Tibial artery (tissue), 4 donors: ENCODE measurements around the gene MARCKSL1.

Source experiments
- DNase-seq, 2 donors: peaks; one replicate each; pipeline ENCODE4 v3.0.0-alpha.2; 2019
- H3K27ac ChIP-seq, 2 donors: fragments of 200-600 bp; sonication (generic) in 1 of 2; 1 replicate in 1 of 2; 2 replicates in 1 of 2; pipeline ENCODE4 v1.5.1; 2018 to 2019; ENCODE audit warnings: mild to moderate bottlenecking in 1 of 2
- H3K27me3 ChIP-seq, 2 donors: fragments of 200-600 bp; sonication (generic) in 1 of 2; one replicate each; pipeline versions ENCODE4 v1.5.1 to v1.6.0; 2016 to 2019
- H3K36me3 ChIP-seq, 3 donors: fragments of 200-600 bp; sonication (generic) in 2 of 3; one replicate each; pipeline ENCODE4 v1.5.1; 2016 to 2019; ENCODE audit warnings: mild to moderate bottlenecking in 2 of 3
- H3K4me1 ChIP-seq, 4 donors: fragments of 200-600 bp; sonication (generic) in 2 of 4; 1 replicate in 3 of 4; 2 replicates in 1 of 4; pipeline ENCODE4 v1.5.1; 2016 to 2019
- H3K4me3 ChIP-seq, 2 donors: fragments of 200-600 bp; sonication (generic) in 1 of 2; 1 replicate in 1 of 2; 2 replicates in 1 of 2; pipeline ENCODE4 v1.5.1; 2018 to 2019; ENCODE audit warnings: mild to moderate bottlenecking in 2 of 2
- H3K9me3 ChIP-seq, 3 donors: fragments of 200-600 bp; sonication (generic) in 1 of 3; one replicate each; pipeline ENCODE4 v1.5.1; 2016 to 2019
- intact Hi-C: fragments of 100-400 bp; cut with DNase I; formaldehyde crosslinking; loops from one replicate; pipeline ENCODE4 v1.15.0; 2023; ENCODE audit warnings: low total_unique reads
- TF ChIP-seq, protein P1 (sequence below), 2 experiments: fragments of 200-600 bp in 1 of 2; fragments of 450-650 bp in 1 of 2; IDR thresholded peaks; one replicate each; pipeline ENCODE4 v1.5.1; 2017 to 2019; ENCODE audit warnings: antibody characterized with exemption in 2 of 2, mild to moderate bottlenecking in 1 of 2, moderate library complexity in 1 of 2

MARCKSL1 gene

GRCh38 chr1:32351399-32352238 lies 15.6 kb upstream of the MARCKSL1 start:
- Histone ChIP-seq H3K36me3 (no peaks in the 10 kb centered on the region), H3K4me1 (peaks cover 0 to 21% (median 20%) of the 10 kb centered on the region in 4 donors)
- intact Hi-C loops = loop anchor here (5.0 kb wide), 1 partner anchor 149 kb away; the partner anchor contains the start of gene CCDC28B

GRCh38 chr1:32350785-32351398 lies 14.9 kb upstream of the MARCKSL1 start:
- Histone ChIP-seq H3K9me3 (no peaks in the 10 kb centered on the region), H3K27ac (peak overlapping the region; percentile 86 to 94), H3K4me3 (peak overlapping the region; percentile 59 to 84), H3K36me3 (no peaks in the 10 kb centered on the region), H3K4me1 (peaks cover 0 to 21% (median 20%) of the 10 kb centered on the region in 4 donors), H3K27me3 (no peaks in the 10 kb centered on the region)
- peak; percentile 59 to 85 for DNase-seq
- TF ChIP-seq, protein P1, sequence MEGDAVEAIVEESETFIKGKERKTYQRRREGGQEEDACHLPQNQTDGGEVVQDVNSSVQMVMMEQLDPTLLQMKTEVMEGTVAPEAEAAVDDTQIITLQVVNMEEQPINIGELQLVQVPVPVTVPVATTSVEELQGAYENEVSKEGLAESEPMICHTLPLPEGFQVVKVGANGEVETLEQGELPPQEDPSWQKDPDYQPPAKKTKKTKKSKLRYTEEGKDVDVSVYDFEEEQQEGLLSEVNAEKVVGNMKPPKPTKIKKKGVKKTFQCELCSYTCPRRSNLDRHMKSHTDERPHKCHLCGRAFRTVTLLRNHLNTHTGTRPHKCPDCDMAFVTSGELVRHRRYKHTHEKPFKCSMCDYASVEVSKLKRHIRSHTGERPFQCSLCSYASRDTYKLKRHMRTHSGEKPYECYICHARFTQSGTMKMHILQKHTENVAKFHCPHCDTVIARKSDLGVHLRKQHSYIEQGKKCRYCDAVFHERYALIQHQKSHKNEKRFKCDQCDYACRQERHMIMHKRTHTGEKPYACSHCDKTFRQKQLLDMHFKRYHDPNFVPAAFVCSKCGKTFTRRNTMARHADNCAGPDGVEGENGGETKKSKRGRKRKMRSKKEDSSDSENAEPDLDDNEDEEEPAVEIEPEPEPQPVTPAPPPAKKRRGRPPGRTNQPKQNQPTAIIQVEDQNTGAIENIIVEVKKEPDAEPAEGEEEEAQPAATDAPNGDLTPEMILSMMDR (IDR thresholded peaks at IDR 0.05) = peak; percentile 19 to 54
- intact Hi-C loops = loop anchor here (5.0 kb wide), 1 partner anchor 149 kb away; the partner anchor contains the start of gene CCDC28B

More at GRCh38 chr1:32351399-32352238, 15.6 kb upstream of the MARCKSL1 start:
- Histone ChIP-seq H3K4me3 (peak overlapping the region; percentile 59 to 84), H3K27me3 (no peaks in the 10 kb centered on the region), H3K27ac (peak overlapping the region; percentile 86 to 94), H3K9me3 (no peaks in the 10 kb centered on the region)
- DNase-seq = peak; percentile 94 to 96
- TF ChIP-seq, protein P1 (IDR thresholded peaks at IDR 0.05) = no peak

DNA sequence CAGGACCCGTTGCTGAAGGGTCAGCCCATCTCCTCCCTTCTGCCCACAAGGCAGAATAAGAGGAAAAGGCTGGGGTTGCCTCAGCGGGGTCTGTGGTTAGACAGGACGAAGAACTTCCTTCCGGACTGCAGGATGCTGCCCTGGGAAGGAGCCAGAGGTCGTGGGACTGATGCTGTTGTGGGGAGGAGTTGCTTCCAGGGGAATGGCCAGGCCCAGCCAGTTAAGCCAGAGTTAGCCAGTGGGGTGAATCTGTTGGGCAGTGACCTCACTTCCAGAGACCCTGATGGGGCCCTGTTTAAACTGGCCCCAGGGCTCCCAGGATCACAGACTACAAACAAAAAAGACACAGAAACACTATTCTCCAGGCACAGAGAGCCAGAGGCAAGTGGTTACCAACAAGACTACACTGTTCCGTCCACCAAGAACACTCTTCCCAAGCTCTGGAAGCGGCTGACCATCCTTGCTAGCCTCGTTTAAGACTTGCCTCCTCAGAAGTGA lies 13.2 kb upstream of the MARCKSL1 start:
- DNase-seq = peak in 1 of 2 donors; percentile 50
- H3K4me3 ChIP-seq = no peak overlapping the region
- intact Hi-C loops = no loop called here
- no peak overlapping the region for H3K27ac ChIP-seq
- TF ChIP-seq, protein P1 (IDR thresholded peaks at IDR 0.05) = no peak
- H3K9me3 ChIP-seq = no peaks in the 10 kb centered on the region
- peaks cover 0 to 21% (median 20%) of the 10 kb centered on the region in 4 donors for H3K4me1 ChIP-seq
- H3K27me3 ChIP-seq = no peaks in the 10 kb centered on the region
- no peaks in the 10 kb centered on the region for H3K36me3 ChIP-seq

GRCh38 chr1:32346532-32347157 lies 10.6 kb upstream of the MARCKSL1 start:
- no peaks in the 10 kb centered on the region for H3K27me3 ChIP-seq
- intact Hi-C loops = no loop called here
- no peak for DNase-seq
- H3K9me3 ChIP-seq = no peaks in the 10 kb centered on the region
- no peak overlapping the region for H3K27ac ChIP-seq
- TF ChIP-seq, protein P1 (IDR thresholded peaks at IDR 0.05) = no peak
- H3K4me3 ChIP-seq = no peak overlapping the region
- peaks cover 0 to 9% (median 0%) of the 10 kb centered on the region in 4 donors for H3K4me1 ChIP-seq
- H3K36me3 ChIP-seq = no peaks in the 10 kb centered on the region

- Histone ChIP-seq H3K27me3 (no peaks in the 10 kb centered on the region), H3K9me3 (no peaks in the 10 kb centered on the region), H3K4me3 (no peak overlapping the region), H3K4me1 (peaks cover 0 to 4% (median 0%) of the 10 kb centered on the region in 4 donors), H3K27ac (no peak overlapping the region), H3K36me3 (no peaks in the 10 kb centered on the region)
- intact Hi-C loops = no loop called here
- TF ChIP-seq, protein P1 (IDR thresholded peaks at IDR 0.05) = no peak
- no peak for DNase-seq
Observed at GRCh38 chr1:32345289-32345827, 9.3 kb upstream of the MARCKSL1 start.
